NCI-H774 (cell line): Measurements from ENCODE around the gene NBAS.

Experiments used
- DNase-seq: peaks from one replicate; lab custom pipeline; 2025; lab: John Stamatoyannopoulos, UW

The NBAS gene

GRCh38 chr2:15306706-15307105, 254.4 kb downstream of the NBAS start:
- DNase-seq = no peak

GRCh38 chr2:15303874-15304273, 257.3 kb downstream of the NBAS start:
- no peak for DNase-seq

- no peak for DNase-seq
Observed at GRCh38 chr2:15302154-15302553, 259.0 kb downstream of the NBAS start.

GRCh38 chr2:15300624-15301573, 260.2 kb downstream of the NBAS start:
- DNase-seq = no peak

- no peak for DNase-seq
Observed at GRCh38 chr2:15299904-15300520, 261.1 kb downstream of the NBAS start.

GRCh38 chr2:15298770-15299169, 262.4 kb downstream of the NBAS start:
- DNase-seq = no peak

GRCh38 chr2:15293262-15293937, 267.7 kb downstream of the NBAS start:
- no peak for DNase-seq

GRCh38 chr2:15287447-15288184, 273.5 kb downstream of the NBAS start:
- DNase-seq = no peak

- DNase-seq = peak; percentile 53
Observed at GRCh38 chr2:15284614-15285013, 276.5 kb downstream of the NBAS start.

- no peak for DNase-seq
Observed at GRCh38 chr2:15281681-15282080, 279.5 kb downstream of the NBAS start.

- DNase-seq = no peak
Observed at GRCh38 chr2:15279201-15279876, 281.8 kb downstream of the NBAS start.

GRCh38 chr2:15278296-15278695, 282.8 kb downstream of the NBAS start:
- DNase-seq = no peak

- no peak for DNase-seq
Observed at GRCh38 chr2:15275346-15275745, 285.8 kb downstream of the NBAS start.

GRCh38 chr2:15273452-15273851, 287.7 kb downstream of the NBAS start:
- DNase-seq = no peak

GRCh38 chr2:15272942-15273341, 288.2 kb downstream of the NBAS start:
- no peak for DNase-seq

GRCh38 chr2:15271941-15272542, 289.1 kb downstream of the NBAS start:
- DNase-seq = no peak

GRCh38 chr2:15271276-15271675, 289.9 kb downstream of the NBAS start:
- DNase-seq = no peak

- DNase-seq = no peak
Observed at GRCh38 chr2:15269043-15269442, 292.1 kb downstream of the NBAS start.

- DNase-seq = no peak
Observed at GRCh38 chr2:15265889-15266288, 295.2 kb downstream of the NBAS start.

- no peak for DNase-seq
Observed at GRCh38 chr2:15263976-15264685, 297.0 kb downstream of the NBAS start.
